GM19468 (cell line): Measurements from ENCODE around the gene LAMA5.

Experiments
- ATAC-seq: cut with Tn5 transposase; IDR thresholded peaks from one replicate; pipeline ENCODE4 v1.9.1; 2021; ENCODE audit warnings: mild to moderate bottlenecking, moderate library complexity, moderate number of reproducible peaks; ENCODE audit not compliant: unreplicated experiment; ENCODE audit errors: extremely low read depth

The LAMA5 gene

DNA sequence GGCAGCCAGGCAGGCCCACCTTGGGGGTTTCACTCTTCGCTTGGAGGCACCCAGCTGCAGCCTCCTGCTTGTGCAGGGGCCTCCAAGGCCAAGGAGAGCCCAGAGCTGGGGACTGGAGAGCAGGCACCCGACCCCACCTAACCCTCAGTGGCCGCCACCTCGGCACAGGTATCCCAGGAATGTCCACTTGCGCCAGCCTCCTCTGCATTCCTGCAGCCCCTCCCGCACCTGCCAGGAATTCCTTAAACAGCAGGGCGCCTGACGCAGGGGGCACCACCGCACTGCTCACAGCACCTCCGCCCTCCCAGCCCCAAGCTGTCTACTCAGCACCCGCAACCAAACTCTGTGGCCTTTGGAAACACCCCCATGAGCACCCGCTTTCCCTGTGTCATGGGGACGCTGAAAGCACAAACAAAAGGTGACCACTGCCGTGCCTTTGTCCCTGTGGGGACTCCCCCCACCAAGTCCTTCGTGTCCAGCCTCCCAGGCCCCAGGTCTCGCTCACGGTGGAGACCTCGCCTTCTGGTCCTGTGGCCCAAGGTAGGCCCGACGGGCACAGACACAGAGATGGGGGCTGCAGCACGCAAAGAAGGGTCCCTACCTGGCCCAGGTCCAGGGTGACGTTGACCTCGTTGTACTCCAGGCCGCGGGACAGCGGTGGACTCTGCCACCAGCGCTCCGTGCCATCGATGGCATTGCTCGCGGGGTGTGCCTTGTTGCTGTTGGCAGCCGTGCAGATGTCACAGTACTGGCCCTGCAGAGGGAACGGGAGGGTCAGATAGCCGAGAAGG, 5.1 kb downstream of the LAMA5 start:
- no peak for ATAC-seq

DNA sequence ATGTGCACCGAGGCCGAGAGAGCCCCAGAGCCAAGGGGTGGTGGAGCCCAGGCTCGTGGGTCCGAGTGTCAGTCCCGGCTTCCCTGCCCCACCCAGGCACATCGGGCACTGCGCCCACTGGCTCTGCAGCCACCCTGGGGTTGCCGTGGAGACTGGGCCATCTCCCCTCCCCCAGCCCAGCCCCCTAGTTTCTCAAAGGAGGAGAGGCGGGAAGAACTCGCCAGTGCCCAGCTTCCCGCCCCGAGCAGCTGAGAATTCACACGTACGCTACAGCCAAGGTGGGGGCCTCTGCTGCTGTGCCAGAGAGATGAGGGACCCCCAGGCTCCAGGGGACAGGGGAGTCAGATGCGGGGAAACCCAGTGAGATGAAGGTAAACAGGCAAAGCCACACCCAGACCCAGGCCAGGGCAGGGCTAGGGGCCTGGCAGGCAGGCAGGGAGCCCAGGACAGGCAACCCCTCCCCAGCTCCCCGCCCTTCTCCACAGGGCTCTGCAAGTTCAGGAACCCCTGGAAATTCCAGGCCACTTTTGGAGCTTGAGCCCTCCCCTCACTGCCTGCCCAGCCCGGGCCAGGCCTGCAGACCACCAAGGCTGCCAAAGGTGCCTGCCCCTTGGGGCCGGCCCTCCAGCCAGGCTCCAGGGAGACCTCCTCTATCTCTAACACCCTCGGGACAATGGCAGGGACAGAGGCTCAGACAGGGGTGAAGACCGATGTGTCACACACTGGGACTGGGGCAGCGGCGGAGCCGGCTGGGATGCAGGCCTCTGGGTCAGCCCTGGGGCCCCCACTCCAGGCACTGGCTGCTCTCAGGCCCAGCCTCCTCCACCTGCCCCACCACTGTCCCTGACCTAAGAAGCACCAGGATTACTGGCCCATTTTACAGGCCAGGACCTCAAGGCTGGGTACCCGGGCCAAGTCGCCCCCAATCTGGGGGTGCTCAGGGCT, 6.0 kb downstream of the LAMA5 start:
- no peak for ATAC-seq

DNA sequence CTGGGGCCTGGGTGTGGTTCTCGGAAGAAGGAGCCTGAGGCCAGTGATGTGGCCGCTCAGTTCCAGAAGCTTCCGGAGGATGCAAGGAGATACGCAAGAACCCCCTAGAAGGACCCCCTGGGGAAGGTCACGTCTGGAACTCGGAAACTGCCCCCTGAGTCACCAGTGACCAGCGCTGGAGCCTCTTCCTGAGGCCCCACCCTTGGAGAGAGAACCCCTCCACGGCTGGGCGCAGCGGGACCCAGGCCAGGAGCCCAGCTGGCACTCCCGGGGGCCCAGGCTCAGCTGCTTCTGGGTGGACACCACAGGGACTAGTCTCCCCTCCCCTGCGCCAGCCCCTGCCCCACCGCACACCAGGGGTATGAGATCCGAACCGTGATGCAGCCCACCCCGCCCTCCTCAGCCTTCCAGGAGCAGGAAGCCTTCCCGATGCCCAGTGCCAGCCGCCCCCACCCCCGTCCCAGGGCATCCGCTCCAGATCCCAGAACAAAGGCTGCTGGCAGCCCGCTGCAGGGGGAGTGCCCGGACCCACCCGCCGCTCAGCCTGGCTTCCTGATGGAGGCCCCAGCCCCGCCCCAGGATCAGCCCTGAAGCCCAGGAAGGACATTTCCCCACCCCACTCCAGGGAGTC, 7.5 kb downstream of the LAMA5 start:
- no peak for ATAC-seq

GRCh38 chr20:62359043-62359490, 8.0 kb downstream of the LAMA5 start:
- ATAC-seq, result no peak

- no peak for ATAC-seq
Observed at GRCh38 chr20:62358171-62359042, 8.7 kb downstream of the LAMA5 start.

DNA sequence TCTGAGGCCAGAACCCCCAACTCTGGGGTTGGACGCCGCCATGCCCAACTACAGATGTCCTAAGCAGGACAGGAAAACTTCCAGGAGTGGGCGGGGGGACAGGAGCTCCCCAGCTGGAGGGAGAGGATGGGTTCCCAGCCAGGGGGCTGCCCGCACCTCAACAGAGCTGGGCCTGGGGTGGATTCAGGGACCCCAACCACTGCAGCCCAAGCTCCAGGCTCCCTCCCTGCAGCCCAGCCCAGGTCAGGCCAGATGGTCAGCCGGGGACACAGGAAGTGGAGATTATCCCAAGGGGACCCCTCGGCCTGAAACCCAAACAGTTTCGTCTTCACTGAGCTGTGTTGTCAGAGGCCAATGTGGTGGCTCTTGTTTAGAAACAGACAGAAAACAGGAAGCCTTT, 9.4 kb downstream of the LAMA5 start:
- ATAC-seq, result no peak

DNA sequence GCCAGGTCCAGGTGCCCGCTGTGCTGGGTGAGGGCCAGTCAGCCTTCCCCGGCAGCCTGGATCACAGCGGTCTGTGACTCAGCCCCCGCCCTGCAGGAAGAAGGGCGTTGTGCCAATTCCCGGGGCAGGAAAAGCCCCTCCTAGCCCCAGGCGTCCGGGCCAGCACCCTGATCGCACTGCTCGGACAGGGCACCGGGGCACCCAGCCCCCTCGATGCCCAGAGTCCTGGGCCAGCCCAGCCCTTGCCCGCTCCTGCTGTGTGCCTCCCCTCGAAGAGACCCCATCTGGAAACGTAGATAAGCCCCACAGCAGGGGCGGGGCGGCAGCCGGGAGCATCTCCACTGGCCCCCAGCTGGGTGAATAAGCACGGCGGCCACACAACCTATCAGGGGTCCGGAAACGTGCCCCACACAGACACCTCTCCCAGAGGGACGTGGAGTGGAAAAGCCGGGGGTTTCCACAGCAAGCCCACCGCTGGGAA, 9.9 kb downstream of the LAMA5 start:
- no peak for ATAC-seq

GRCh38 chr20:62356589-62357186, 10.4 kb downstream of the LAMA5 start:
- no peak for ATAC-seq

DNA sequence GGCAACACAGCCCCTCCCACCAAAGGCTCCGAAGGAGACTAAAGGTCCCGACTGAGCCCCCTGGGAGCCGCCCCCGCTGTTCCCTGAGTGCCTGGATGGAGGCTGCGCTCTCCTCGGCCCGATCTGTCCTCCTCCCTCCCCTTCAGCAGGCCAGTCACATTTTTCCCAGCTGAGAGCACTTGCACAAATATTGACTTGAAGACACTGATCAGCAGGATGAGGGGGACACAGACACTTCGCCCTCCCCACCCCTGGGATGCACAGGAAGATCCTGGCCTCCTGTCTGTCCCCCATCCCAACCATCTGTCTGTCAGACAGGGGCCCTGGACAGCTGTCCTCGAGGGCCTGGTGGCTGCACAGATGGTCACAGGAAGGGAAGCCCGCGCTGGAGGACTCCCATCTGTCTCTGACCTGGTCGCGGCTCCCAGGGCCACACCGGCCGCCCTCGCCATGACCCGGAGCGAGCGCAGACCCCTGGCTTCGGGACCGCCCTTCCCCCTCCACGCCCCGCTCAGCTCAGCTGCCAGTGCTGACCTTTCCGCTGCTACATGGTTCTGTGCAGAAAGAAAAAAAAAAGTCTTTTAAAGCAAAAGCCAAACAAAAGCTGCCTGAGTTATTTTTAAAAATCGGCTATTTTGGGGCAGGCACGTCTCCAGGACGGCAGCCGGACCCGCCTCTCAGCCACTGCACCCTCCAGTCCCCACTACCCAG, 11.1 kb downstream of the LAMA5 start:
- ATAC-seq, result no peak

DNA sequence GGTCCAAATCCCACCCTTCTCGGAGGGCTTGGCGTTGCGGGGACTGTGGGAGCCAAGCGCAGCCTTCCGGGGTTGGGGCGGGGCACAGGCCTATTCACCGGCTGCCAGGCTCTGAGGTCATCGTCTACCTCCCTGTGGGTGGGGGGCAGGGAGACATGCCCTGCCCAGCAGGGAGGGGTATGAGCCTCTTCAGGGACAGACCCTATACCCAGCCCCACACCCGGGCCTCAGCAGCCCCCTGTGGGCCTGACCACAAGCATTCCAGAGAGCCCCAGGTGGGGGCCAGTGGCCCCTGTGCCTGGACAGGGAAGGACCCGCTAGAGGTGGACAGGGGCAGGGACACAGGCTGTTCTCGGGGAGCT, 11.6 kb downstream of the LAMA5 start:
- no peak for ATAC-seq

DNA sequence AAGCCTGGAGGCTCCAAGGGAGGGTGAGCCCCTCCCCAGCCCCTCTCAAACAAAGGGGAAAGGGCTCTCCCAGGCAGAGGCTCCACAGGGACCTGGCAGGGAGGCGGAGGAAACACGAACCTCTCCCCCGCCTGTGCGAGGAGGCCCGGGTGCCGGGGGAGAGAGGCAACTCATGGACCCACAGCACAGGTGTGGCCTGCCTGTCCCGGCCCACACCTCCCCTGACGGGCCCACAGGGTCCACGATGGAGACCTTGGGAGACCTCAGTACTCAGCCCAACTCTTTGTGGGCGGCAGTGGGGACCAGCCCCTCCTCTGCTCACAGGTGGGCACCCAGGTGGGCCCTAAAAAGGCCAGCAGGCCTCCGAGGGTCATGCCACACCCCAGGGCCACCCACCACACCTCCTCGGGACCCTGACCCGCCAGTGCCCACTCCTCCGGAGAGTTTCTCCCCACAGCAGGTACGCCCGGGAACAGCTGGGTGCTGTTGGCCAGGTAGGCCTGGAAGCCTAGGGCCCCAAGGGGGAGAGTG, 12.2 kb downstream of the LAMA5 start:
- ATAC-seq, result no peak

GRCh38 chr20:62354031-62354808, 12.9 kb downstream of the LAMA5 start:
- no peak for ATAC-seq

DNA sequence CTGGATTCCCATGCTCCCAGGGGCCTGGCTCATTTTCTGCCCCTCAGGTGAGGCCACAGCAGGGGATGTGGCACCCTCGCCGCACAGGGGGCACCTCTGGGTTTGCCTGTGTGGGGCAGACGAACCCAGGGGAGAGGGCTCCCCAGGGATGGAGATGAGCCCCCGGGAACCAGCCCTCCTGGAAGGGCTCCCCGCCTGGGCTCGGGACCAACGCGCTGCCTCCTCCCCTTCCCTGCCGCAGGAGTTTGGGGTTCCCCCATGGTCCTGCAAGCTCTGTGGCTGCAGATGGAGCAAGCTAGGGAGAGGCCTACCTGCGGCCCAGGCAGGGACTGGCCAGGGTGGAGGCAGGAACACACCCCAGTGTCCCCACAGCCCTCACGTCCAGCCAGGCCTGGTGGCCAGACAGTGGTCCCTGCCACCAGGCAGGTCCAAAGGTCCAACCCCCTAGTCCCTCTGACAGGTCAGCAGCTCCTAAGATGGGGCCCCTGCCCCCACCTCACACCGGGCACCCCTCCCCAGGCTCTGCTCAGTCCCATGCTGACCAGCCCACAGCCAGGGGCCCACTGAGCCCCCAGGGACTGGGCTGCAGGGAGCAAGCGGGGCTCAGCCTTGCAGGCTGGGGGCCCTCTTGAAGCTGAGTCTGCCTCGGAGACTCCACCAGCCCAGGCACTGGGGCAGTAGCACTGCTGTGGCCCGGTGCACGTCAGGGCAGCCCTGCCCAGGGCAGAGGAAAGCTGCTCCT, 13.7 kb downstream of the LAMA5 start:
- no peak for ATAC-seq

GRCh38 chr20:62352402-62353288, 14.5 kb downstream of the LAMA5 start:
- no peak for ATAC-seq

- ATAC-seq, result no peak
Observed at GRCh38 chr20:62351469-62352401, 15.4 kb downstream of the LAMA5 start.
